ES-I3 (cell line): ENCODE data around the gene FKBP10.
A peak's percentile ranks its signal among the peaks of the same experiment; 100 is the strongest.

Source experiments
- H3K36me3 ChIP-seq: 2 replicates; pipeline ENCODE4 v1.6.1; 2013; ENCODE audit warnings: mild to moderate bottlenecking, low read length, control low read depth, moderate library complexity; ENCODE audit not compliant: insufficient read depth
- H3K4me1 ChIP-seq: 2 replicates; pipeline ENCODE4 v1.6.1; 2013; ENCODE audit warnings: mild to moderate bottlenecking, control low read depth, low read length; ENCODE audit not compliant: insufficient read depth
- H3K9ac ChIP-seq: 2 replicates; pipeline ENCODE4 v1.6.1; 2013; ENCODE audit warnings: low read depth, mild to moderate bottlenecking, low read length, moderate library complexity
- H3K9me3 ChIP-seq: 2 replicates; pipeline ENCODE4 v1.6.1; 2013; ENCODE audit warnings: mild to moderate bottlenecking, low read length, moderate library complexity; ENCODE audit not compliant: control insufficient read depth, insufficient read depth

Gene FKBP10

DNA sequence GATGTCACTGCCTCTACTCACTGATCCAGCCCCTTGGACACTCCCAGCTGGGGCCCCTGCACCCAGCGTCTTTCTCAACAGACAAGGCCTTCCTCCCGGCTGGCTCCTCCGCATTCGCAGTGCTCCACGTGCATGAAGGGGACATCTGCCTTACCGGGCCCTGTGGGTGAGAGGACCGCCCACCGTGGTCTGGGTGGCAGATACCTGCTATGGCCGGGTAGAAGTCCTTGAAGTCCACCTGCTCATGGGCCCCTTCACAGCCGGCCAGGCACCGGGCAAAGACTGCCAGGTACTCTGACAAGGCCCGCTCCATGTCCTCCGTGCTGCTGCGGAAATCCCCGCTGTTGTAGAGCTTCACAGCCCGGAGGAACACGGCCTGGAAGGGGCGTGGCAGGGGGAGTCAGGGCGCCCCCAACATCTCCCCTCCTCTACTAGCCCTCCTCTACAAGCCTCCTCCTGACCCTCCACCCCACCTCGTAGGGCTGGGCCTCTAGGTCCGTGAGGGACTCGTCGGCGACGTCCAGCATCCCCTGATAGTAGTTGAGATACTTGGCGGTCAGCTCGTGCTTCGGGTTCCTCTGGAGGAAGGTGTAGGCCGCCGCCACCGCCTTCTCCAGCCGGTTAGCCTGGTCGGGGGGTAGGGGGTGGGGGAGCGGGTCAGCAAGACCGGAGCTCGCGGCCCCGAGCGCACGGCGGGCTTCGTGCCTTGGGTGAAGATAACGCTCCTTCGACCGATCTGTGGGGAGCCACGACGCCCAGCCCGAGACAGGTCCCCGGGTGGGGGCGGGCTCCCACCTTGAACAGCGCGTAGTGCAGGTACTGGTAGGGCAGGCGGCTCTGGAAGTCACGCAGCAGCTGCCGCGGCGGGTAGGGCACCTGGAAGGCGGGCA is 1.9 kb upstream of the FKBP10 start:
- no peaks in the 10 kb centered on the region for H3K36me3 ChIP-seq
- H3K9ac ChIP-seq, result peak overlapping the region; percentile 70
- H3K4me1 ChIP-seq, result no peaks in the 10 kb centered on the region; the same call in 1 of the 2 replicates
- peaks cover 3% of the 10 kb centered on the region; the same call in 1 of the 2 replicates for H3K9me3 ChIP-seq

DNA sequence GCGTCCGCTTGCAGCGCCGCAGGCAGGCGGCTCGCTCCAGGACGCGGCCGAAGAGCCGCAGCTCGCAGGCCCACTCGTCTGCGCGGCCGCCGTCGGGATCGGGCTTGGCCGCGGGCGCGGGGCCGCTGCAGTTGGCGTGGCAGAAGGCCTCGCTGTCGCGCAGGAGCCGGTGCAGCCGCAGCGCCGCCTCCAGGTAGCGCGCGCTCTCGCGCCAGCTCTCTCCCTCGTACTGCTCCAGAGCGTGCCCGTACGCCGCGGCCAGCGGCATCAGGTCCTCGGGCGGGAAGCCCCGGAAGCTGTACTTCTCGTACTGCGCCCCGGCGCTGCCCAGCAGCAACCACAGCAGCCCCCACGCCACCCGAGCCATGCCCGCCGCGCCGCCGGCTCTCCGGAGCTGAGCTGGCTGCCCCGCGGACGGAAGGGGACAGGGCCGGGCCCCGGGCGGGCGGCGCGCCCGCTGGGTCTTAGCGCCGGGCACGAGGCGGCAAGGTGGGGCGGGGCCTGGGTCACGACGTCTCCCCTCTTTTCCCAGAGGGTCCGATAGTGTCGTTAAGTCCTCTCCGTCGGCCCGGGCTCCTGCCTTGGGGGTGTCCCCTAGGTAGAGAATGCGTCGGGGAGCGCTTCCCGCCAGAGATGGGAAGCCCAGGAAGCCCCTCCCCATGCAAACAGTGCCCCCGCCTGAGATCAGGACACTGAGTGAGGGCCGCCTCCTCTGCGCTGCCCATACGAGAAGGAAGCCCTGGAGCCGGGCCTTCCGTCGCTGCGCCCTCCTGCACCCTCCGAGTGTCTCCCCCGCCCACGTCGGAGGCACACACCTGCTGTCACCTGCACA is 1.0 kb upstream of the FKBP10 start, which contains the start of gene P3H4:
P3H4 (minus strand) TSS at position 401 of the 832 bp plus-strand sequence; CDS start at position 367, 34 bp downstream.
- H3K4me1 ChIP-seq, result no peaks in the 10 kb centered on the region; the same call in 1 of the 2 replicates
- peaks cover 3% of the 10 kb centered on the region; the same call in 1 of the 2 replicates for H3K9me3 ChIP-seq
- H3K36me3 ChIP-seq, result no peaks in the 10 kb centered on the region
- peak within 1 kb of the TSS; percentile 70 for H3K9ac ChIP-seq

DNA sequence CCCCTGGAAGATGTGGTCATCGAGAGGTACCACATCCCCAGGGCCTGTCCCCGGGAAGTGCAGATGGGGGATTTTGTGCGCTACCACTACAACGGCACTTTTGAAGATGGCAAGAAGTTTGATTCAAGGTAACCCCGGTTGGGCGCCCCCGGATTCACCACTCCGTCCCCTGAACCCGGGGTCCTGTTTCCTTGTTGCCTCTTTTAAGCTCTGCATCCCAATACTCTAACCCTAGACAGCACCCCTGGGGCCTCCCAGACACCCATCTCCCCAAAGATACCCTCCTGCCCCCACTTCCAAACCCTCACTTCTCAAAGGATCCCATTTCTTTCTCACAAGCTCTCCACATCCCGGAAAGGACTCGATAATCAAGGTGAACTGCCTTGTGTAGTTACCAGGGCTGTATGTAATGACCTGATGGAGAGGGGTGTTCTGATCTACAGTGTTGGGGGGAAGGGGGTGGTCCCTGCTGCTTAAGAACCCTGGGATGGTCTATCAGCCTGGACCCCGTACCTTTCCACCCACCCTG is 412 bp downstream of the FKBP10 start:
- peak overlapping the region; percentile 70 for H3K9ac ChIP-seq

DNA sequence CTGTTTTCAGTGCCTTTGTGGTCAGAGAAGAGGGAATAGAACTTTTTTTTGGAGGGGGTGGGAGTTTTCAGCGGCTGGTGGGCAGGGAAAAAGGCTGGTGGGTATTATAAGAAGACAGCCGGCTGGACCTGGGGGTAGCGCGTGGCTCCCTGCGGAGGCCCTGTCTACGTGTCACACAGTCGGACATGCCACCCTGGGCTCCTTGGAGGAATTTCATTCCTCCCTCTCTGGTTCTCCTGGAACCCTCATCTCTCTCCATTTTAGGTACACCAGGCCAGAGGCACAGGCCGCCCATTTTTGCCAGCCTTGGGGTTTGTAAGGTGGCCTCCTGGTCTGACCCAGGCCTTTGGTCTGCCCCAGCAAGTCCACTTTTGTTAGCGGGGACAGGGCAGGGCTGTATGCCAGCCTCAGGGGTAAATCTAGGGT is 908 bp downstream of the FKBP10 start:
- Histone ChIP-seq H3K36me3 (no peaks in the 10 kb centered on the region), H3K9me3 (peaks cover 3% of the 10 kb centered on the region; the same call in 1 of the 2 replicates), H3K4me1 (no peaks in the 10 kb centered on the region; the same call in 1 of the 2 replicates), H3K9ac (peak overlapping the region; percentile 70)

More for the DNA sequence above, 412 bp downstream of the FKBP10 start:
- no peaks in the 10 kb centered on the region for H3K36me3 ChIP-seq
- peaks cover 3% of the 10 kb centered on the region; the same call in 1 of the 2 replicates for H3K9me3 ChIP-seq
- no peaks in the 10 kb centered on the region; the same call in 1 of the 2 replicates for H3K4me1 ChIP-seq

DNA sequence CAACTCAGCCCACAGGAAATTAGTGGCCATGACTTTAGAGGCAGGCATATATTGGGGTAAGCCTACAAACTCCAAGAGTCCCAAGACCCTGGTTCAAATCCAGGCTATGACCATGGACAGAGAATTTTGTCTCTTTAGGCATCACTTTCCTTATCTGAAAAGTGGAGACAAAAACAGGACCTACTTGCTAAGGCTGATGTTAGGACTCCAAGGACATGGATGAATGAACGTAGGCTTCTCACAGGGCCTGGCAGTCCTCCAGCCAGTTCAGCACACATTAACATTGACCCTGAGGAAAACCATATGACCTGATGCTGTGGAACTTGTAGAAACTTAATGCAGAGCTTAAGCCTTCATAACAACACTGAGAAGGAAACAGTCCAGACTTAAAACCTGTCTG is 1.4 kb downstream of the FKBP10 start:
- peaks cover 3% of the 10 kb centered on the region; the same call in 1 of the 2 replicates for H3K4me1 ChIP-seq
- peaks cover 3% of the 10 kb centered on the region; the same call in 1 of the 2 replicates for H3K9me3 ChIP-seq
- 0 out of 2 replicates have a peak overlapping the region, but pooled peaks have one; percentile 70 for H3K9ac ChIP-seq
- no peaks in the 10 kb centered on the region for H3K36me3 ChIP-seq

DNA sequence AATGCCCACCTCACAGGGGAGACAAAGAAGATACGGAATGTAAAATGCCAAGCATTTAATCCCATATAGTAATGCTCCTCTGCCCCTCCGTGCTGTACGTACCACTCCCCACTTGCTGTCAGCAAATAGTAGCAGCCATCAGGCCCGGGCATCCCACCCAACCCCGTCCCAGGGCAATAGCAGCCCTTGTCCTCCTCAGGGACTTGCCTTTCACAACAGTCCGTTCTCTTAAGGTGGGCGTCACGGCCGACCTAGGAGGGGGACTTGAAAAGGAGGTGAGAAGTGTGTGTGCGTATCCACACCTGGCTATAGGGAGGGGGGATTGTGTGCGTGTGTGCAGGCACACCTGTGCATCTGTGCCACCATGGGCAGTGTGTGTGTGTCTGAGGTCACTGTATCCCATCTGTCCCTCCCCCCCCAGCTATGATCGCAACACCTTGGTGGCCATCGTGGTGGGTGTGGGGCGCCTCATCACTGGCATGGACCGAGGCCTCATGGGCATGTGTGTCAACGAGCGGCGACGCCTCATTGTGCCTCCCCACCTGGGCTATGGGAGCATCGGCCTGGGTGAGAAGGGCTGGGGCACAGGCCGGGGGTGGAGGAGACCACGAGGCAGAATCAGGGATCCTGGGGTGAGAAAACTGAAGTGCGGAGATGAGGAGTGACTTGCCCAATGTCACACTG is 4.0 kb downstream of the FKBP10 start:
- Histone ChIP-seq H3K9me3 (no peaks in the 10 kb centered on the region), H3K9ac (no peak overlapping the region), H3K36me3 (no peaks in the 10 kb centered on the region), H3K4me1 (peaks cover 9% of the 10 kb centered on the region)

DNA sequence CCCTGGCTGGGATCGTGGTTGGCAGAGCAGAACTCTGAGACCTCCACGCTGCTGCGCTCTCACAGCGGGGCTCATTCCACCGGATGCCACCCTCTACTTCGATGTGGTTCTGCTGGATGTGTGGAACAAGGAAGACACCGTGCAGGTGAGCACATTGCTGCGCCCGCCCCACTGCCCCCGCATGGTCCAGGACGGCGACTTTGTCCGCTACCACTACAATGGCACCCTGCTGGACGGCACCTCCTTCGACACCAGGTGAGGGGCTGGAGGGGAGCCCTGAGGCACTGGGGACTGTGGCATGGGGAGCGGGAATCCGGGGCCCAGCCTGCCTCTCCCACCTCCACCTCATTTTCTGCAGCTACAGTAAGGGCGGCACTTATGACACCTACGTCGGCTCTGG is 5.2 kb downstream of the FKBP10 start:
- no peaks in the 10 kb centered on the region for H3K9me3 ChIP-seq
- peaks cover 9% of the 10 kb centered on the region for H3K4me1 ChIP-seq
- no peaks in the 10 kb centered on the region for H3K36me3 ChIP-seq
- H3K9ac ChIP-seq, result no peak overlapping the region

DNA sequence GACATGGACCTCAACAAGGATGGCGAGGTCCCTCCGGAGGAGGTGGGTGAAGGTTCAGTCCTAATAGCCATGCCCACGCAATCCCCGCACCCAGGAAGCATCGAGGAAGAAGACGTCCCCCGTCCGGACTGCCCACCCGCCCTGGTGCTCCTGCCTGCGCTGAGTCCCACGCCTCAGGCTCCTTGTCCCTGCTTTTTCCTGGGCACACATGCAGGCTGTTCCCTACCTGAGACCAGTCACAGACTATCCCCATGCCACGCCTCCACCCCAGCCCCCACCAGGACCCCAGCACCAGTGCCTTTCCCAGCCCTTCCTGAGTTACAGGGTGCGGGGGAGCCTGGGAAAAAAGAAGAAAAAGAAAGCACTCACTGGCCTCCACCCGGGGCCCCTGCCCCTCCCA is 9.0 kb downstream of the FKBP10 start:
- Histone ChIP-seq H3K4me1 (peaks cover 9% of the 10 kb centered on the region), H3K36me3 (no peaks in the 10 kb centered on the region), H3K9ac (no peak overlapping the region), H3K9me3 (no peaks in the 10 kb centered on the region)

DNA sequence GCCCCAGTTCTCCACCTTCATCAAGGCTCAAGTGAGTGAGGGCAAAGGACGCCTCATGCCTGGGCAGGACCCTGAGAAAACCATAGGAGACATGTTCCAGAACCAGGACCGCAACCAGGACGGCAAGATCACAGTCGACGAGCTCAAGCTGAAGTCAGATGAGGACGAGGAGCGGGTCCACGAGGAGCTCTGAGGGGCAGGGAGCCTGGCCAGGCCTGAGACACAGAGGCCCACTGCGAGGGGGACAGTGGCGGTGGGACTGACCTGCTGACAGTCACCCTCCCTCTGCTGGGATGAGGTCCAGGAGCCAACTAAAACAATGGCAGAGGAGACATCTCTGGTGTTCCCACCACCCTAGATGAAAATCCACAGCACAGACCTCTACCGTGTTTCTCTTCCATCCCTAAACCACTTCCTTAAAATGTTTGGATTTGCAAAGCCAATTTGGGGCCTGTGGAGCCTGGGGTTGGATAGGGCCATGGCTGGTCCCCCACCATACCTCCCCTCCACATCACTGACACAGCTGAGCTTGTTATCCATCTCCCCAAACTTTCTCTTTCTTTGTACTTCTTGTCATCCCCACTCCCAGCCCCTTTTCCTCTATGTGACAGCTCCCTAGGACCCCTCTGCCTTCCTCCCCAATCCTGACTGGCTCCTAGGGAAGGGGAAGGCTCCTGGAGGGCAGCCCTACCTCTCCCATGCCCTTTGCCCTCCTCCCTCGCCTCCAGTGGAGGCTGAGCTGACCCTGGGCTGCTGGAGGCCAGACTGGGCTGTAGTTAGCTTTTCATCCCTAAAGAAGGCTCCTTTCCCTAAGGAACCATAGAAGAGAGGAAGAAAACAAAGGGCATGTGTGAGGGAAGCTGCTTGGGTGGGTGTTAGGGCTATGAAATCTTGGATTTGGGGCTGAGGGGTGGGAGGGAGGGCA is 9.7 kb downstream of the FKBP10 start:
- Histone ChIP-seq H3K9me3 (no peaks in the 10 kb centered on the region), H3K4me1 (peaks cover 9% of the 10 kb centered on the region), H3K9ac (no peak overlapping the region), H3K36me3 (0 out of 2 replicates have a peak, but pooled peaks cover 3% of the 10 kb centered on the region)

DNA sequence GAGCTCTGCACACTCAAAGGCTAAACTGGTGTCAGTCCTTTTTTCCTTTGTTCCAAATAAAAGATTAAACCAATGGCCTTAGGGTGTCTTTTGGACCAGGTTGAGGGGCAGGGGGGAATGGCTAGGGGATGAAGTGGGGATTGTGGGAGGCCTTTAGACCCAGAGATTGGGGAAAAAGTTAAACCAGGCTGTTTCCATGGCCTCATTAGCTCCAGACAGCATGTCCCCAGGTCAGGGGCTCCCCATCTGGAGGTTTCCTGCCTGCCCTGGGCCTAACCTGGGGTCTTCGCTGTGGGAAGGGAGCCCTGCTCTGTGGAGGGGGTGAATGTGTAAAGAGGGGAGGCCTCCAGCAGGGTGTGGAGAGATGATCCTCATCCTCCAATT is 10.3 kb downstream of the FKBP10 start:
- no peaks in the 10 kb centered on the region for H3K9me3 ChIP-seq
- H3K36me3 ChIP-seq, result 0 out of 2 replicates have a peak, but pooled peaks cover 7% of the 10 kb centered on the region
- H3K4me1 ChIP-seq, result peaks cover 9% of the 10 kb centered on the region
- H3K9ac ChIP-seq, result no peak overlapping the region

DNA sequence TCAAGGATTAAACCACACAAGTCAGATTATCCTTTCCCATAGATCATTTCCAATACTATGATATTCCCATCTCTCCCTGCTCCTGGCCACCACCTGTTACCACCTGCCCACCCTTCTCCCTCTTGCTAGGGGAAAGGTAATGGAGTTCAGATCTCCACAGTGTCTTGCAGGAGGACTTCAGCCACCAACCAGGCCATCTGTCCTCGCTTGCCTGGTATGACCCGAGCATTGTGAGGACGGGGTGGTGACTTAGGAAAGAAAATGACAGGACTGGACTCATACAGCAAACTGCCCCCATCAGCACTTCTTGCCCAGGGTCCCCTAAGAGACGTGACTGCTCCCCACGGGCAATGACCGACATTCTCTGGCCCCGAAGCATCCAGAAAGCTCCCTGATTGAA is 10.8 kb downstream of the FKBP10 start:
- H3K36me3 ChIP-seq, result 0 out of 2 replicates have a peak, but pooled peaks cover 7% of the 10 kb centered on the region
- H3K4me1 ChIP-seq, result peaks cover 9% of the 10 kb centered on the region
- no peak overlapping the region for H3K9ac ChIP-seq
- H3K9me3 ChIP-seq, result no peaks in the 10 kb centered on the region

DNA sequence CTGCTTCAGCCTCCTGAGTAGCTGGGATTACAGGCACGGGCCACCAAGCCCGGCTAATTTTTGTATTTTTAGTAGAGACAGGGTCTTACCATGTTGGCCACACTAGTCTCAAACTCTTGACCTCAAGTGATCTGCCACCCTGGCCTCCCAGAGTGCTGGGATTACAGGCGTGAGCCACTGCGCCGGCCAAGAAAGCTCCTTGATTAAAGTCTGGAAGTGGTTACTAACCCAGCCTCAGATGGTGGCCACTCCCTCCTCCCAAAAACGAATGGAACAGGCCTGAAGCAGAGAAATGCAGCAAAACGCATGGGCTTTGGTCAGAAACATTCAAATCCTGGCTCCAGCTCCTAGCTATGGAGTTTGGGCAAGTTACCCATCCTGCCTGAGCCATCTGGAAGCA is 11.3 kb downstream of the FKBP10 start:
- peaks cover 6% of the 10 kb centered on the region for H3K4me1 ChIP-seq
- 0 out of 2 replicates have a peak, but pooled peaks cover 7% of the 10 kb centered on the region for H3K36me3 ChIP-seq
- no peak overlapping the region for H3K9ac ChIP-seq
- H3K9me3 ChIP-seq, result no peaks in the 10 kb centered on the region
